Lower lobe of right lung (tissue), 2 donors: Measurements from ENCODE around the gene LCE3D. TPM values are rescaled to one million over a fixed set of nuclear protein-coding genes. Genes with fewer than 3 reads are reported as not detected.
"Not testable (repeated sequence)": the region's sequence is repeated elsewhere in the genome, so short reads cannot be mapped to it uniquely, and the experiment has no call there.

ENCODE experiments used
- ATAC-seq, 2 donors: fragments of 200-7000 bp; cut with Tn5 transposase; one replicate each; pipeline ENCODE4 v1.9.1; 2020 to 2022; ENCODE audit warnings: mild to moderate bottlenecking in 2 of 2, moderate library complexity in 2 of 2
- DNase-seq: peaks from one replicate; pipeline ENCODE4 v3.0.0-alpha.2; 2020
- H3K27ac ChIP-seq: fragments of 200-600 bp; one replicate; pipeline ENCODE4 v1.8.0; 2022
- H3K27me3 ChIP-seq: fragments of 200-600 bp; one replicate; pipeline ENCODE4 v1.8.0; 2022; ENCODE audit warnings: low read depth
- H3K36me3 ChIP-seq: fragments of 200-600 bp; one replicate; pipeline ENCODE4 v1.8.0; 2022; ENCODE audit warnings: mild to moderate bottlenecking
- H3K4me1 ChIP-seq: fragments of 200-600 bp; one replicate; pipeline ENCODE4 v1.8.0; 2022
- H3K4me3 ChIP-seq: fragments of 200-600 bp; one replicate; pipeline ENCODE4 v1.8.0; 2022; ENCODE audit warnings: mild to moderate bottlenecking
- H3K9me3 ChIP-seq: fragments of 200-600 bp; one replicate; pipeline ENCODE4 v1.8.0; 2022
- CTCF ChIP-seq: fragments of 200-600 bp; IDR thresholded peaks from one replicate; pipeline ENCODE4 v1.8.0; 2022; ENCODE audit warnings: antibody characterized with exemption, mild to moderate bottlenecking
- intact Hi-C: fragments of 100-400 bp; cut with DNase I; formaldehyde crosslinking; loops from one replicate; pipeline ENCODE4 v1.11.0; 2022
- total RNA-seq: library from RNA; stranded (reverse); fragmentation: NEBNext Ultra II Directional; extraction: Animal tissue kit (Norgen Biotek cat#: 25700); gene quantifications from one replicate; pipeline ENCODE4 v1.2.1, GENCODE V29; 2021
- donor health status: DM: no; HTN: yes; CAD: no; lungs with severe emphysema.

Gene LCE3D
- total RNA-seq, 1 donor from 2014 or later: not detected

- DNase-seq (no peak), ATAC-seq (no peak)
- Histone ChIP-seq H3K27me3 (peaks cover 13% of the 10 kb centered on the region), H3K36me3 (no peaks in the 10 kb centered on the region), H3K9me3 (peaks cover 6% of the 10 kb centered on the region), H3K4me1 (no peaks in the 10 kb centered on the region), H3K27ac (no peak within 1 kb of the TSS), H3K4me3 (no peak within 1 kb of the TSS)
- TF ChIP-seq CTCF: no peak
- intact Hi-C loops: no loop called here
Measured at GRCh38 chr1:152613511-152613910, 33.2 kb upstream of the LCE3D start, which contains the start of gene LCE3B. Gene LCE3B, plus strand, starts transcription at chr1:152613811. Its CDS starts 0 bp downstream, at chr1:152613811.

GRCh38 chr1:152599934-152600333 is 19.6 kb upstream of the LCE3D start, which contains the start of gene LCE3C:
Gene LCE3C, plus strand, starts transcription at chr1:152600234. Its CDS starts 498 bp downstream, at chr1:152600732.
- H3K4me3 ChIP-seq: no peak within 1 kb of the TSS
- no peaks in the 10 kb centered on the region for H3K36me3 ChIP-seq
- ATAC-seq (no peak), DNase-seq (no peak)
- no peaks in the 10 kb centered on the region for H3K4me1 ChIP-seq
- H3K27me3 ChIP-seq: no peaks in the 10 kb centered on the region
- TF ChIP-seq CTCF: no peak
- intact Hi-C loops: no loop called here
- no peak within 1 kb of the TSS for H3K27ac ChIP-seq
- H3K9me3 ChIP-seq: peaks cover 8% of the 10 kb centered on the region

- Histone ChIP-seq H3K9me3 (peaks cover 8% of the 10 kb centered on the region), H3K36me3 (no peaks in the 10 kb centered on the region), H3K4me3 (no peak overlapping the region), H3K27ac (no peak overlapping the region), H3K4me1 (no peaks in the 10 kb centered on the region), H3K27me3 (no peaks in the 10 kb centered on the region)
- DNase-seq (no peak), ATAC-seq (no peak)
- no peak for TF ChIP-seq CTCF
- intact Hi-C loops: no loop called here
Measured at GRCh38 chr1:152596986-152597385, 16.7 kb upstream of the LCE3D start.

- ATAC-seq: no peak
- no peak for TF ChIP-seq CTCF
- intact Hi-C loops: no loop called here
- DNase-seq: no peak
- Histone ChIP-seq H3K9me3 (no peaks in the 10 kb centered on the region), H3K27me3 (no peaks in the 10 kb centered on the region), H3K36me3 (no peaks in the 10 kb centered on the region), H3K27ac (no peak overlapping the region), H3K4me3 (no peak overlapping the region), H3K4me1 (no peaks in the 10 kb centered on the region)
Measured at GRCh38 chr1:152585586-152585985, 5.3 kb upstream of the LCE3D start.

GRCh38 chr1:152582647-152583046 is 2.3 kb upstream of the LCE3D start:
- Histone ChIP-seq H3K36me3 (no peaks in the 10 kb centered on the region), H3K4me1 (no peaks in the 10 kb centered on the region), H3K9me3 (no peaks in the 10 kb centered on the region), H3K27me3 (no peaks in the 10 kb centered on the region), H3K4me3 (no peak overlapping the region), H3K27ac (no peak overlapping the region)
- ATAC-seq: no peak
- intact Hi-C loops: no loop called here
- DNase-seq: no peak
- TF ChIP-seq CTCF: no peak

GRCh38 chr1:152579526-152579925 is 790 bp downstream of the LCE3D start:
- H3K4me3 ChIP-seq, ATAC-seq, DNase-seq, H3K4me1 ChIP-seq, H3K9me3 ChIP-seq, H3K27me3 ChIP-seq, H3K27ac ChIP-seq, intact Hi-C loops, H3K36me3 ChIP-seq: not testable (repeated sequence)
